Measurements from ENCODE around the gene PDLIM3.
"Not testable (repeated sequence)": the region's sequence is repeated elsewhere in the genome, so short reads cannot be mapped to it uniquely, and the experiment has no call there.

The PDLIM3 gene

DNA sequence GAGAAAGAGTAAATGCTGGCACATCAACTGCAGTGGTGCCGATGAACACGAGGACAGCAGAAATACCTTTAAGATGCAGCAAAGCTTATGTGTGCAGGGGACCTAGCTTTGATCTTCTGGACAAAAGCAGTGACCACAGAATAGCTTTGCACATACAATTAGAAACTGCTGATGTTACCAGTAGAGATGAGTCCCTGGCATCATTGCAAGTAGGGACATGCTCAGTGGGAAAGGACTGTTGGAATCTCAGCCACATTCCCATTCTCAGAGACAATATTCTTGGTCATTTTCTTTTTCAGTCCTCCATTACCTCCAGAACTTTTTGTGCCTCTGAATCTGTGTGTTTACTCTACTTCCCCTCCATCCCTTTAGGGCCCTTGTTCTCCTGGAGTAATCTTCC lies 16.9 kb upstream of the PDLIM3 start:
- FAIRE-seq: no peak

DNA sequence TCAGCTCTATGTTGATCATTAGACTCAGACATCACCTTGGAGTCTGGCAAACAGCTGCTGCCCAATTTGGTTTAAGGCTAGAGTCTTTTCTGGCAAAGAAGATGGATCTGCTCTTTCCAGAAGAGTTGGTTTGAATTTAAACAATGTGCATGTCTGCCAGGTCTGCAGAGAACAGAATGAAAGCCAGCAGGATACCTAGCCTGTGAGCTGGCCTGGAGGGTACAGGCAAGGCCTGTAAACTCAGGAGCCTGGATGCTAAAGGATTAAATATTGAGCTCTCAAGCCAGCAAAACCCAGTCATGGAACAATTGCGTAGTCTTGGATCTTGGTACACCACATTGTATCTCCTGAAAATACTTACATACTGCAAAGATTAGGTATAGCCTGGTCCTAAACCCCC lies 15.6 kb upstream of the PDLIM3 start:
- no peak for FAIRE-seq

DNA sequence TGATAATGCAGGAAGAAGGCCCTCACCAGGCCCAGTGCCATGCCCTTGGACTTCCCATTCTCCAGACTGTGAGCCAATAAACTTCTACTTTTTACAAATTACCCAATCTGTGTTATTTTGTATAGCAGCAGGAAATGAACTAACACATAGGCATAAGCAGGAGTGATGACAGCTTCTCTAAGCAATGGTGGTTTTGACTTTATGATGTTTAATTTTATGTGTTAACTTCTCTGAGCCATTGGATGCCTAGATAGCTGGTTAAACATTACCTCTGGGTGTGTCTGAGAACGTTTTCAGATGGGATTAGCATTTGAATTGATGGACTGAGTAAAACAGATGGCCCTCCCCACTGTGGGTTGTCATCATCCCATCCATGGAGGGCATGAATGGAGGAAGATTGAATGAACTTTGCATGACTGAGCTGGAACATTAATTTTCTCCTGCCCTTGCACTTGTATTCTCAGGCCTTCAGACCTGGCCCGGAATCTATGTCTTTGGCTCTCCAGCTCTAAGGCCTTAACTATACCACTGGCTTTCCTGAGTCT lies 13.9 kb upstream of the PDLIM3 start:
- no peak for FAIRE-seq

DNA sequence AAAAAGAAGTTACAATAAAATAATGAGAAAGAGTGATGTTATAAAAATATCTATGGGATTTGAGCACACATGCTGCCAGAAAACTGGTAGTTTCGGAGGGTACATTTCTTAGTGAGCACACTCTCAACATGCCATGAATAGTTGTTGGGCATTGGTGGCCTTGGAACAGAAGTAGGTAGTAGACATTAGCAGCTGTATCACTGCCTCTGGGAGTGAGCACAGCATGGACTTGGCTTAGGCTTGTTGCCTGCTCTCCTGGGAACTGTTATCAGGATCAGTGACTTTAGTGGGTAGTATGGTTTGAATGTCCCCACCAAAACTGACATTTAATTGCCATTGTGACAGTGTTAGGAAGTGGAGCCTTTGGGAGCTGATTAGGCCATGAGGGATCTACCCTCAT lies 13.3 kb upstream of the PDLIM3 start:
- FAIRE-seq: no peak

DNA sequence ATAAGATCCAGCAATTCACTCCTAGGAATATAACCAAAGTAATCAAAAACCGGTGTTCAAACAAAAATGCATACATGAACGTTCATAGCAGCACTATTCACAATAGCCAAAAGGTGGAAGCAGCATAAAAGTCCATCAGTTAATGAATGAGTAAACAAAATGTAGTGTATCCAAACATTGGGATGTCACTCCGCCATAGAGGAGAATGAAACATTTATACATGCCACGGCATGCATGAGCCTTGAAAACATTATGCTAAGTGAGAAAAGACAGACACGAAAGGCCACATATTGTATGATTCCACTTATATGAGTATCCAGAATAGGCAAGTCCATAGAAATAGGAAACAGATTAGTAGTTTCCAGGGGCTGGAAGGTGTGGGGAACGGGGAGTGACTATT lies 11.0 kb upstream of the PDLIM3 start:
- no peak for FAIRE-seq

DNA sequence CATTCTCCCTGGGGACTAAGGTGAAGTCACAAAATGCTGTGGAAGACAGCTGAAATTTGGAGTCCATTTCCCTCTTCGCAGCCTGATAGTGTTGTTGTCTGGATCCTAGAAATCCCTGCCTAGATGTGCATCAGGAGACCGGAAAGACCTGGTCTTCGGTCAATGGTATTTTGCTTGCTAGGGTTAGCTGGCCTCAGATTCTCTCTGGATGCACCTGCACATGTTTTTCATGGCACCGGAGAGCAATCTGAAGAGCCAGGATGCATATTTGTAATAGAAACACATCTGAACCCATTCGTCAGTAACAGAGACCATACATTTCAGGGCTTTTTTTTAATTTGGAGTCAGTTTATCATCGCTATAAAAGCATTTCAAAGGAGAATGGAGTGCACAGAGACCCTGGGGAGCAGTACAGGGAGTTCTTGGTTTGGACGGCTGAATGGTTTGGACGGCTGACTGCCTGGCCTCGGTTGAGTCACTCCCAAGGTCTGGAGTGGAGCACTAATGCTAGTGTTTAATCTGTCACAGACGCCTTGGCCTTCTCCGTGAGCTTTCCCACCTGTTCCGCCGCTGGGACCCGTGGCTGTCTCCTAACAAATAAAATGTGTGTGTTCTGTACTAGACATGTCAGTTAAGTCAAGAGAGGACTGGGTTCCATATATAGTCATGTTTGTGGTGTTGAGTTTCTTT lies 7.5 kb upstream of the PDLIM3 start:
- FAIRE-seq: no peak

GRCh38 chr4:185541251-185541727 lies 6.0 kb upstream of the PDLIM3 start:
- no peak for FAIRE-seq

DNA sequence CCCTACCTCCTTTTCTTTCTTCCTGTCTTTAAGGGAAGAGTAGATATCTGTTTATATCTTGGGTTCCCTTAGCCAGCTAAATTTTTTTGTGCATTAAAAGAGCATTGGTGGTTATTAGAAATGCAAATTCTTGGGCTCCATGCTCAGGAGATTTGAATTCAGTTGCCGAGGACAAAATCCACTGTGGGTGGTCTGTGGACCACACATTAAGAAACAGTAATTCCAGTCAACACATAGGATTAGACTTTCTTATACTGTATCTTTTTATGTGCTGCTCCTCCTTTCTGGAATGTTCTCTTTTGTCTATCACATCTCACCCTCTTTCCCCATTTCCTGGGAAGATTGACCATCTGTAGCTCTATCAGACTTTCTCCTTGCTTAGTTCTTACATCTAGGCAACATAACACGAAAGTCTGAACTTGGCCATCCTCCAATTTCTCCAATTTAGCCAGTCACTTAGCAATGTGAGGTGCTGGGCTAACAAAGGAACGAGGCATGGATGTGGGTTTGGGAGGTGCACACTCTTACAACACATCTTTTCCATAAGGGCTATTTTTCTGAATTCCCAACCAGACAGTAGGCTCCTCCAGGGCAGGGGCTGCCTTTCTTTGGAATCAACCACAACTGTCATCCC lies 5.3 kb upstream of the PDLIM3 start:
- FAIRE-seq: no peak

DNA sequence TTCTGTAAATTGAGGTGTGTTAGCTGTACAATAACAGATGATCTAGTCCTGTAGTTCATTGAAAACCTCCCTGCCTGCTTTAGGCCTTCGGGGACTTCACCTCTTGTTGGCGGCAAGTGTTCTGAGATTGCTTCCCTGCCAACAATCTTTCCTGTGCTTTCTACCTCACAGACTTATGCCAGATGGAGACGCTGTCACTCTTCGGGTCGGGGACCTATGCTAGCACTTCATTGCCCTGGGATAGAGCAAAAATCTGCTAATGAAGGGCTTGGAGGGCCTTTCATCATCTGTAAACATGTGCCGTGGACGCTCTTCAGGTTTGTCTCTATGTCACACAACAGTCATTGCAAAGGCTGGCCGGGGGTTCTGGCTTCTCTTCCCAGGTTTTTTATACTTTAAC lies 4.7 kb upstream of the PDLIM3 start:
- no peak for FAIRE-seq

DNA sequence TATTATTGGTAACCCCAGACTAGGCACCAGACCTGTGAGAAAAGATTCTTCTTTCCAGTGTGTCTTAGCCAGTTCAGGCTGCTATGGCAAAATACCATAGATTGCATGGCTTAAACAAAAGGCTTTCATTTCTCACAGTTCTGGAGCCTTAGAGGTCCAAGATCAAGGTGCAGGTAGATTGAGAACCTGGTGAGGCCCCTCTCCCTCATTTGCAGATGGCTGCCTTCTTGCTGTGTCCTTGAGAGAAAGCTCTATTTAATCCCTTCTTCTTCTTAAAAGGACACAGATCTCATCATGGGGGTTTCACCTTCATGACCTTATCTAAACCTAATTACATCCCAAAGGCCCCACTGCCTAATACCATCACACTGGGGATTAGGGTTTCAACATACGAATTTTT lies 3.5 kb upstream of the PDLIM3 start:
- FAIRE-seq: no peak

- no peak for FAIRE-seq
These were observed 1.1 kb upstream of the PDLIM3 start for GRCh38 chr4:185536411-185536709.

GRCh38 chr4:185535612-185536410 lies 504 bp upstream of the PDLIM3 start:
- no peak for FAIRE-seq

- FAIRE-seq: no peak
These were observed 819 bp downstream of the PDLIM3 start for GRCh38 chr4:185534511-185534865.

- FAIRE-seq: no peak
These were observed 2.4 kb downstream of the PDLIM3 start for GRCh38 chr4:185532795-185533324.

DNA sequence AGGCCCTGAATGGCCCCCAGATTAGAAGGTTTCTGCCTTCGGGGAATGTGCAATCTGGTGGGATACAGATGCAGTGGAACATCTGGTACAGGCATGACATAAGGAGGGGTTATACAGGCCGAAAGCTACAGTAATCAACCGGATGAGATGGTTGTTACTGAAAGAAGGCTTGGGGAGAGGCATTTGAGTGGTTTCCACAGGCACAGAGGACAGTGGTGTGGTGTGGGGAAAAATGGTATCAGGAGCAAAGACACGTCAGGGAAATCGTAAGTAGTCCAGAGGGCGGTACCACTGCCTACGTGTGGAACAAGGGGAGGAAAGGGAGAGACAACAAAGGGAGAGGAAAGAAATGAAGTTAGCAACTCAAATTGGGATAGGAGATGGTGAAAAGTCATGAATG lies 3.0 kb downstream of the PDLIM3 start:
- FAIRE-seq: no peak

DNA sequence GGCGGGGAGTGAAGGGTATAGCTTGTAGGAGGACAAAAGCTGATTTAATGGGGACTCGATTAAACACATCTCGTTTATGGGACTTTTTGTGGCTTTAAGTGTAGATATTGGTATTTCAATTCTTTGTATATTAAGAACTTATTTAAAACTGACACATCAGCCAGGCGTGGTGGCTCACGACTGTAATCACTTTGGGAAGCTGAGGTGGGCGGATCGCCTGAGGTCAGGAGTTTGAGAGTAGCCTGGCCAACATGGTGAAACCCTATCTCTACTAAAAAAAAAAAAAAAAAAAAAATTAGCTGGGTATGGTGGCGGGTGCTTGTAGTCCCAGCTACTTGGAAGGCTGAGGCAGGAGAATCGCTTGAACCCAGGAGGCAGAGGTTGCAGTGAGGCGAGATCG lies 3.7 kb downstream of the PDLIM3 start:
- not testable (repeated sequence) for FAIRE-seq

DNA sequence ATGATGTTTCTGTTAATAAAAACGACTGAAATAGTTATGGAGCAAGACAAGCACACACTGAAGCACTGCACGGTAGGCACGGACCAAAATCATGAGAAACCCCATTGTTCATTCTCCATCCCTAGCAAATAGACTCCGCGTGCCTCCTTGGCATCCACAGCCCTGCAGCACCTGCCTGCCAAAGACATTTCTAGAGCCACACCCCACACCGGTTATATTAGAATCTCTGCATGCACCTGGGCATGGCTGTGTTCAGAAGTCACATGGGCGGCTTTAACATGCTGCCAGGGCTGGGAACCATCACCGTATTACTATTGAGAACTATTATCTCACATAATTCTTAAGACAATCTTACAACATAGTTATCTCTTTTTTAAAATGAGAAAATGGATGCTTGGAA lies 5.9 kb downstream of the PDLIM3 start:
- no peak for FAIRE-seq

- FAIRE-seq: no peak
These were observed 10.1 kb downstream of the PDLIM3 start for GRCh38 chr4:185524888-185525863.

DNA sequence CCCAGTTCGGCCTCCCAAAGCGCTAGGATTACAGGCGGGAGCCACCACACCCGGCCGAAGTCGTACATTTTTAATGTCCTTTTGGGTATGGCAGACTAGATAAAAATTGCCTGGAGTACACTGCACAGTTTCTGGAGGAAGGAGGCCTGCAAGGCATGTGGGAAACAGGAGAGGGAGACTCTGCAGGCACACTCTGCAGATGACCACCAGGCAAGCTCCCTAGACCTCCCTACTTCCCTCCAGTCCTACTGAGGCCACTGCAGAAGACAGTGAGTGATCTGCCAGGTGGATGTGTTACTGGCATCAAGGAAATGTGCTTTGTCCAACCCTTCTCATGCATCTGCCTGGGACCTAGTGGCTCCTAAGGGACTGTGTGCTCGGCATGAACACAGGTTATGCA lies 11.4 kb downstream of the PDLIM3 start:
- no peak for FAIRE-seq

- FAIRE-seq: no peak
These were observed 12.9 kb downstream of the PDLIM3 start for GRCh38 chr4:185522451-185522850.

DNA sequence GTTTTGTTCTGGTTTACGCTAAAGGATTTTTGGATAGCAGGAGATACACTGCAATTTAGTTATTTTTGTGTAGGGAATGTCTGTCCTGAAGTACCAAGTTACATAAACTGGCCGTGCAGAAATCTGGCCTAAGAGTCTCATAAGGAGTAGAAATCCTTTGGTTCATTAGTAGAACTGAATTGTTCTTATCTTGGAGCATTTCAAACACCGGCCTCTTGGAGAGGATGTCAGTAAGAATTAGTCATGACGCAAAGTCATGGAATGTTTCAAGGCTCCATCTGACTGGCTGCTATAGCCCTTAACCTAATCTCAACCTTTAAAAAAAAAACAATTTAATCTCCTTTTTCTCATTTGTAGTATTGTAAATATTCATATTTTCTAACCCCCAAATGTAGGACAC lies 15.2 kb downstream of the PDLIM3 start:
- no peak for FAIRE-seq

DNA sequence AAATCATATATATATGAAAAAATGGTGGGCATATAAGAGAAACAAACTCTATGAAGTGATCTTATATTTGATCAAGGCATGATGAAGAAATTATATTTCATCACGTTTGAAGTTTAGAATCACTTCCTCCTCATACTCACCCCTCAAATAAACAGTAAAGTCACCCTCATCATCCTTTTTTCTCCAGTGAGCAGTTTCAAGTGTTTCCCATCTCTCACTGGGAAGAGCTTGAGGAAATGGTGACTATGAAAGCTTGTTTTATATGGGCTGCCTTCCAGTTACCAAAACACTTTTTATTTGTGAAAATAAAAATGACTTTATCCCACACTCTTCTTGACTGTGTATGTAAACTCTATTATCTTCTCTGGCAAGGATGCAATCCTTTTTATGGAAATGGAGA lies 16.8 kb downstream of the PDLIM3 start:
- FAIRE-seq: no peak

DNA sequence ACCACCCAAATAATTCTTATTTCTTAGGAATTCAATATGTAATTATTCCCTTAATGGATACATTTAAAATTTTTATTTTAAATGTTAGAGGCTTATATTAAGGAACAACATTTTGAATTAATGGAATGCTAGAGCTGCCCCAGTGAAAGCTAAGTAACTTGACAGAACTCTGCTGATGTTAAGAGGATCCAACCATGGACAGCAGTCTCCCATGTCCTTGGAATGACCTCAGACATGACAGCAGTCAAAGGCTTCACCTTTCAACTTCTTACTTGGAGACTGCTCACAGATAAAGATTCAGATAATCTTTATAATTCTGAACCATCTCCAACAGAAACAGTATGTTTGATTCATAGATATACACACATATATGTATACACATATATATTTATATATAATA lies 17.2 kb downstream of the PDLIM3 start:
- no peak for FAIRE-seq

Measured in A204.1 (cell line).